KOPT-K1 (cell line): Measurements from ENCODE around the gene TRIL.

Experiments
- H3K27ac ChIP-seq: fragments of 200-600 bp; sonication (generic); 2 replicates; pipeline ENCODE4 v1.5.1; 2016; ENCODE audit warnings: antibody characterized with exemption, mild to moderate bottlenecking, low read depth, low read length; ENCODE audit not compliant: poor library complexity, severe bottlenecking
- H3K36me3 ChIP-seq: fragments of 200-600 bp; sonication (generic); 2 replicates; pipeline ENCODE4 v1.5.1; 2017; ENCODE audit warnings: antibody characterized with exemption, mild to moderate bottlenecking, low read length, moderate library complexity; ENCODE audit not compliant: insufficient read depth
- H3K9me3 ChIP-seq: fragments of 200-600 bp; sonication (generic); 2 replicates; pipeline ENCODE4 v1.5.1; 2017; ENCODE audit warnings: antibody characterized with exemption, low read length, mild to moderate bottlenecking; ENCODE audit not compliant: insufficient read depth, poor library complexity, severe bottlenecking

The TRIL gene

DNA sequence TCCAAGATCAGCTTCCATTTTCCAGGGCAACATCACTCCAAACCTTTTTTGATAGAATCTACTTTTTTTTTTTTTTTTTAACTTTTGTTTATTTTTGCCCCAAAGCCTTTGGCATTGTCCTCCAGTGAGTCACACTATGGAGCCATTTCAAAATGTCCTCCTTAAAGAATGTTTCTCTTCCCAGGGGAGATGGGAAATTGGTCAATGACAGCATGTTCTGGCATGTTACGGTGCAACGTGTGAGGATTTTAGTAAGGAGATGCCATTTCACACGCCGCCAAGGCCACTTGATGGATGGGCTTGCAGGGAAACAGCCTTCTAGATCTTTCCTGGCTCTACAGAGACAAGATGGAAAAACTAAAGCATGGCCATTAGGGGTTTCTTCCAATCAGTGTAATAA is 30.7 kb upstream of the TRIL start:
- Histone ChIP-seq H3K27ac (no peak overlapping the region), H3K36me3 (no peaks in the 10 kb centered on the region), H3K9me3 (no peaks in the 10 kb centered on the region)

- H3K27ac ChIP-seq: no peak overlapping the region
- H3K36me3 ChIP-seq: no peaks in the 10 kb centered on the region
- H3K9me3 ChIP-seq: no peaks in the 10 kb centered on the region
Observed at GRCh38 chr7:28988091-28988490, 30.0 kb upstream of the TRIL start.

- Histone ChIP-seq H3K36me3 (no peaks in the 10 kb centered on the region), H3K9me3 (no peaks in the 10 kb centered on the region), H3K27ac (no peak overlapping the region)
Observed at GRCh38 chr7:28986765-28987110, 28.6 kb upstream of the TRIL start.

DNA sequence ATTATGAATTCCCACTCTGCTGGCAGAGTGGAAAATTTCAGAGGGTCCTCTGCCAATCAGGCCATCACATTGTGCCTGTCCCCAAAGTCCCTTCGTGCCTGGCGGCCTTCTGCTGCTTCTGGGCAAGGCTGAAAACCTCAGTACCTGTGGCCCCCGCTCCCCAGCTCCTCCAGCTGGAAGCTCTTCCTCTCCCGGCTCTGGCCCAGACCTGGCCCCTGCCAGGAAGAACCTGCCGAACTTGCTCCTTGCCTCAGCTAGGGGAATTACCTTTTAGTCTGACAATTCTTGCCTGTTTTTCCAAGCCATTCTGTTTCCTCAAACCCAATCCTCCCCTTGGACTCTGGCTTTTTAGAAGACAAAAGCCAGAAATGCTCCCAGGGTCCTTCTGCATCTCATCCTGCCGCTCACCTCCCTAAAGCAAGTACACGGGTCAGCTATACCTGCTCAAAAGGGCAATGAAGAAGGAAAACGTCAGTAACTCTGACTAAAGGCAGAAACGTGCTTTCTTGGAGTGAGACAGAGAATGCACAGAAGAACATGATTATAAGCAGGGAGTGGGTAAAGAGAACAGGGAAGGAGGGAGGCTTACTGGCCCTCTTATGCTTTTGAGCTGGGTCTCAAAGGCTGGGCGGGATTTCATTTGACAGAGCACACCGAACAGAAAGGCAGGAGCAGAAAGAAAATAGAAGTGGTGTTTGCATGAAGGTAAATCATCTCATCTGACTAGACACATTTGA is 28.1 kb upstream of the TRIL start:
- Histone ChIP-seq H3K9me3 (no peaks in the 10 kb centered on the region), H3K27ac (no peak overlapping the region), H3K36me3 (no peaks in the 10 kb centered on the region)

DNA sequence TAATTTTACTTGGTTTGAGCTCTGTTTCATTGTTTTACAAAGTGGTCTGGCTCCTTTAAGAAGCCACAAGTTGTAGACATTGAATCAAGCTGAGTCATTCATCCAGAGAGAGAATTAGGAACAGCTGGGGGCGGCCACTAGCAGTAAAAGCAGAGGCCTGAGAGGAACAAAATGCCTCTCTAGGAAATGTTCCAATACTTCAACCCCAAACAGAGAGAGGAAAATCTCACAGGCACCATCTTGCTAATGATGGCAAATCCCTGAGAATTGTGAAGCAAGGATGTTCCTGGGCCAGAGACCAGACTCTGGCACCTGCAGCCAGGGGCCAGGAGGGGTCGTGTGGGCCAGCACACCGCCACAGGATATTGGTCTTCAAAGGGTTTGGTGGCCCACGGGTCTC is 26.5 kb upstream of the TRIL start:
- no peak overlapping the region for H3K27ac ChIP-seq

DNA sequence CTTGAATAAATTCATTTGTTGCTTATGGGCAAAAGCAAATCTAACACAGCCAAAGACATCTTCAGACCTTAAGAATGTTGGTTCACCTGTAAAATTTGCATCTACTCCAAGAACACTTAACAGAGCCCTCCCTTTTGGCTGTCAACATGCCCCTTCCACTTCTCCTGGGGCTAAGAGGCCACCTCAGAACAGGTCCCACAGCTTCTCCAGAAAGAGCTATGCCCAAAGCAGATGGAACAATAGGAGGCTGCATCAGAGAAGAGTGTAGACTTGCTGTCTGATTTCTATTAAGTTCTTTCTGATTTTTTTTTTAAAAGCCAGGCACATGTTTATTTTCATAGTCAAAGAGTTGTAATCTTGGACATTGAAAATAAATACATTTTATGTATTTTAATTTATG is 26.1 kb upstream of the TRIL start:
- no peak overlapping the region for H3K27ac ChIP-seq
- H3K9me3 ChIP-seq: no peaks in the 10 kb centered on the region
- H3K36me3 ChIP-seq: no peaks in the 10 kb centered on the region

More for the DNA sequence above, 26.5 kb upstream of the TRIL start:
- Histone ChIP-seq H3K9me3 (no peaks in the 10 kb centered on the region), H3K36me3 (no peaks in the 10 kb centered on the region)

- H3K27ac ChIP-seq: no peak overlapping the region
- no peaks in the 10 kb centered on the region for H3K36me3 ChIP-seq
- no peaks in the 10 kb centered on the region for H3K9me3 ChIP-seq
Observed at GRCh38 chr7:28983396-28984190, 25.5 kb upstream of the TRIL start.

- Histone ChIP-seq H3K27ac (no peak overlapping the region), H3K9me3 (no peaks in the 10 kb centered on the region), H3K36me3 (no peaks in the 10 kb centered on the region)
Observed at GRCh38 chr7:28981161-28981465, 23.0 kb upstream of the TRIL start.

DNA sequence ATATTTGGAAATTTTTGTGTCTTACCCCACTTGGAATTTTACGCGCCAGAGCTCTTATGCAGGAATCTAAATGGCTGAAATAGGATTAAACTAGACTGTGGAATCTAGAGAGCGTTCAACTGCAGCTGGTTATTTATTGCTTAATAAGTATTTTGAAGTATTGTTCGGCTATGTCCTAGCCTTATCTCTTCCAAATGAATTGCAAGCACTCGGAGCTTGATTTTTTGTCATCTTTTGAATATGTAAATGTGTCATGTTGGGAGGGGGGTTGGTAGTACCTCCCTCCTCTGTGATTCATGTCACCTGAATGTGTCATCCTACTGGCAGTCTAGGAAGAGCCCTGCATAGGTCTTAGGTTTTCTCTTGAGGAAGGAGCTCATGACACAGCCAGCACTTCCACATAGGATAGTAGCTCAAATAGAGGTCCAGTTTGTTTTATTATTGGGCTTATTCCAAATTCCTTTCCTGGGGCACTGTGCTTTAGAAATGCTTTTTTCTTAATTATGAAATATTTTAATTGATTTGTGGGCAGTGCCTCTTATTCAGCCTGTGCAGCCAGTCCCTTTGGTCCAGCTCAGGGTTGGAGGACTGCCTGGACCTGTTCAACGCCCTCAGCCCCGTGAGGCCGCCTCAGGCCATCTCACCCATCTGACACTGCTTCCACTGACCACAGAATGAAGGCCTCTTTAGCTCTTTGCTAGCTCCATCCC is 22.5 kb upstream of the TRIL start:
- H3K9me3 ChIP-seq: no peaks in the 10 kb centered on the region
- no peaks in the 10 kb centered on the region for H3K36me3 ChIP-seq
- H3K27ac ChIP-seq: no peak overlapping the region

- H3K36me3 ChIP-seq: no peaks in the 10 kb centered on the region
- H3K27ac ChIP-seq: no peak overlapping the region
- no peaks in the 10 kb centered on the region for H3K9me3 ChIP-seq
Observed at GRCh38 chr7:28979776-28980175, 21.6 kb upstream of the TRIL start.

DNA sequence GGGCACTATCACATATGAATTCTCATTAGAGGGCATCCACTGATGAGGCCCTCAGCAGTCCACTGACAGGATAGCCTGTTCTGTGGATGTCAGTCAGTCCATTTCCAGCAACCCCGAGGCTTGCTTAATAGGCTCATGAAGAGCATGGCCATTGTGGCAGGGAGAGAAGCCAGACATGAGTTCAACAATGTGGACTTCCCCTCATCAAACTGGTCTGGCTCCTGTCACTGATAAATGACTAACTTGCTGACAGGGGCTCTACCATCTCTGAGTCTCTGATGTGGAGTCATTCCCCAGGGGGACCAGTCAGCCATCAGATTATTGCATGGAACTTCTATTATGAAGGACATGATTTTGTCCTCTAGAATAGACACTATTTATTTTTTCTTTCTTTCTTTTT is 19.8 kb upstream of the TRIL start:
- Histone ChIP-seq H3K36me3 (no peaks in the 10 kb centered on the region), H3K27ac (no peak overlapping the region), H3K9me3 (peaks cover 12% of the 10 kb centered on the region)

GRCh38 chr7:28976022-28976421 is 17.9 kb upstream of the TRIL start:
- Histone ChIP-seq H3K27ac (no peak overlapping the region), H3K9me3 (peaks cover 23% of the 10 kb centered on the region), H3K36me3 (no peaks in the 10 kb centered on the region)

GRCh38 chr7:28973591-28973990 is 15.5 kb upstream of the TRIL start:
- Histone ChIP-seq H3K36me3 (no peaks in the 10 kb centered on the region), H3K9me3 (peaks cover 32% of the 10 kb centered on the region), H3K27ac (no peak overlapping the region)

GRCh38 chr7:28964056-28964455 is 5.9 kb upstream of the TRIL start:
- Histone ChIP-seq H3K27ac (no peak overlapping the region), H3K9me3 (no peaks in the 10 kb centered on the region), H3K36me3 (no peaks in the 10 kb centered on the region)

- Histone ChIP-seq H3K36me3 (no peaks in the 10 kb centered on the region), H3K27ac (no peak overlapping the region), H3K9me3 (peaks cover 8% of the 10 kb centered on the region)
Observed at GRCh38 chr7:28961972-28962371, 3.8 kb upstream of the TRIL start.
